HepG2 (cell line): Measurements from ENCODE around the gene CEBPZOS. TPM values are rescaled to one million over a fixed set of nuclear protein-coding genes. Genes with fewer than 3 reads are reported as not detected.

ENCODE experiments used
- FOSL1 ChIP-seq: sonication (generic); formaldehyde crosslinking; IDR thresholded peaks from 2 replicates; pipeline ENCODE4 v1.9.0; 2021; ENCODE audit warnings: missing genetic modification reagents, borderline replicate concordance
- HDAC1 ChIP-seq: sonication (generic); formaldehyde crosslinking; IDR thresholded peaks from 2 replicates; pipeline ENCODE4 v1.5.1; 2020; ENCODE audit warnings: mild to moderate bottlenecking, missing genetic modification reagents
- HDAC2 ChIP-seq: sonication (generic); formaldehyde crosslinking; IDR thresholded peaks from 2 replicates; pipeline ENCODE4 v1.4.0; 2020; ENCODE audit warnings: missing genetic modification reagents
- MIER2 ChIP-seq: IDR thresholded peaks from 2 replicates; pipeline ENCODE4 v1.6.1; 2016; ENCODE audit warnings: missing biosample characterization, missing genetic modification reagents
- REL ChIP-seq: sonication (generic); formaldehyde crosslinking; conservative IDR thresholded peaks from 2 replicates; pipeline ENCODE4 v1.8.0; 2022; ENCODE audit warnings: mild to moderate bottlenecking, missing genetic modification reagents, moderate library complexity
- REPIN1 ChIP-seq: sonication (generic); formaldehyde crosslinking; IDR thresholded peaks from 2 replicates; pipeline ENCODE4 v1.8.0; 2022; ENCODE audit warnings: missing genetic modification reagents, low read depth, mild to moderate bottlenecking, borderline replicate concordance
- RNF2 ChIP-seq: fragments of 450-650 bp; conservative IDR thresholded peaks from 2 replicates; pipeline ENCODE4 v1.6.1; 2016; ENCODE audit warnings: low read depth
- SALL1 ChIP-seq: sonication (generic); formaldehyde crosslinking; IDR thresholded peaks from 2 replicates; pipeline ENCODE4 v1.8.0; 2022; ENCODE audit warnings: mild to moderate bottlenecking, missing genetic modification reagents
- SPEN ChIP-seq: sonication (generic); formaldehyde crosslinking; IDR thresholded peaks from 2 replicates; pipeline ENCODE4 v1.5.1; 2020; ENCODE audit warnings: low read depth, mild to moderate bottlenecking, missing genetic modification reagents
- TCF7L2 ChIP-seq: IDR thresholded peaks from 2 replicates; pipeline ENCODE4 v1.6.1; 2011; ENCODE audit warnings: mild to moderate bottlenecking, low read depth, low read length, moderate library complexity
- YEATS2 ChIP-seq: sonication (generic); formaldehyde crosslinking; IDR thresholded peaks from 2 replicates; pipeline ENCODE4 v1.4.0; 2020; ENCODE audit warnings: missing genetic modification reagents, borderline replicate concordance
- ZFP36L1 ChIP-seq: sonication (generic); formaldehyde crosslinking; IDR thresholded peaks from 2 replicates; pipeline ENCODE4 v1.8.0; 2022; ENCODE audit warnings: mild to moderate bottlenecking, missing genetic modification reagents, moderate library complexity
- ZGPAT ChIP-seq: IDR thresholded peaks from 2 replicates; pipeline ENCODE4 v1.6.1; 2016; ENCODE audit warnings: mild to moderate bottlenecking
- ZNF33A ChIP-seq: sonication (generic); formaldehyde crosslinking; IDR thresholded peaks from 2 replicates; pipeline ENCODE4 v1.5.1; 2020; ENCODE audit warnings: missing genetic modification reagents, mild to moderate bottlenecking, moderate library complexity, borderline replicate concordance
- ZNF563 ChIP-seq: sonication (generic); formaldehyde crosslinking; IDR thresholded peaks from 2 replicates; pipeline ENCODE4 v1.8.0; 2022; ENCODE audit warnings: mild to moderate bottlenecking, moderate library complexity, missing genetic modification reagents
- ZNF878 ChIP-seq: sonication (generic); formaldehyde crosslinking; IDR thresholded peaks from 2 replicates; pipeline ENCODE4 v1.8.1; 2023; ENCODE audit warnings: mild to moderate bottlenecking, missing genetic modification reagents, moderate library complexity
- ZSCAN29 ChIP-seq: sonication (generic); formaldehyde crosslinking; conservative IDR thresholded peaks from 2 replicates; pipeline ENCODE4 v1.4.0; 2020; ENCODE audit warnings: mild to moderate bottlenecking, missing genetic modification reagents
- polyA plus RNA-seq, 8 experiments: library from polyadenylated mRNA; depleted of rRNA in 3 of 8; stranded (reverse) in 7 of 8; unstranded in 1 of 8; fragments of >200 nt; fragmentation: Illumina TruSeq in 4 of 8; extraction: Trizol in 4 of 8; gene quantifications; 2 replicates each; pipeline versions ENCODE4 v1.2.1 to v1.2.3, GENCODE V29; 2011 to 2016; ENCODE audit warnings: low read depth in 4 of 8, missing spikeins in 1 of 8, mixed read lengths in 1 of 8; ENCODE audit not compliant: insufficient read depth in 1 of 8
- total RNA-seq, 5 experiments: library from RNA; depleted of rRNA; stranded (reverse); fragments of >200 nt; fragmentation: Illumina TruSeq; extraction: Trizol; gene quantifications; 2 replicates each; pipeline ENCODE4 v1.2.3, GENCODE V29; 2016; ENCODE audit warnings: low read depth in 1 of 5
- TF ChIP-seq, protein P1 (sequence below): sonication (generic); formaldehyde crosslinking; IDR thresholded peaks from 2 replicates; pipeline ENCODE4 v1.5.0; 2020; ENCODE audit warnings: mild to moderate bottlenecking, missing genetic modification reagents
- TF ChIP-seq, protein P2 (sequence below): IDR thresholded peaks from 2 replicates; pipeline ENCODE4 v1.6.1; 2016; ENCODE audit warnings: low read depth, missing genetic modification reagents, missing compliant biosample characterization

The CEBPZOS gene
- total and polyA plus RNA-seq, 2 of the 13 experiments (the other 11 are each of a cell fraction or from before 2014, with no cell fraction given) = 18.6 to 44.7 TPM

- TF ChIP-seq HDAC2 (CRISPR knock-in tag) (peak; percentile 23; the same call in 1 of the 2 replicates), MIER2 (CRISPR knock-in tag) (0 out of 2 replicates have a peak, but pooled peaks have one; percentile 8), ZGPAT (CRISPR knock-in tag) (peak; percentile 33; the same call in 1 of the 2 replicates), ZNF563 (CRISPR knock-in tag) (peak; percentile 91), REL (CRISPR knock-in tag) (0 out of 2 replicates have a peak, but pooled peaks have one; percentile 58), SALL1 (CRISPR knock-in tag) (peak; percentile 55), ZFP36L1 (CRISPR knock-in tag) (no peak), HDAC1 (CRISPR knock-in tag) (peak; percentile 66), ZNF878 (CRISPR knock-in tag) (0 out of 2 replicates have a peak, but pooled peaks have one; percentile 30), FOSL1 (CRISPR knock-in tag) (no peak), TCF7L2 (no peak), ZNF33A (CRISPR knock-in tag) (no peak), REPIN1 (CRISPR knock-in tag) (0 out of 2 replicates have a peak, but pooled peaks have one; percentile 23), YEATS2 (CRISPR knock-in tag) (peak; percentile 91), ZSCAN29 (CRISPR knock-in tag) (peak; percentile 53; the same call in 1 of the 2 replicates), RNF2 (no peak), SPEN (CRISPR knock-in tag) (peak; percentile 71; the same call in 1 of the 2 replicates)
- TF ChIP-seq, protein P1, sequence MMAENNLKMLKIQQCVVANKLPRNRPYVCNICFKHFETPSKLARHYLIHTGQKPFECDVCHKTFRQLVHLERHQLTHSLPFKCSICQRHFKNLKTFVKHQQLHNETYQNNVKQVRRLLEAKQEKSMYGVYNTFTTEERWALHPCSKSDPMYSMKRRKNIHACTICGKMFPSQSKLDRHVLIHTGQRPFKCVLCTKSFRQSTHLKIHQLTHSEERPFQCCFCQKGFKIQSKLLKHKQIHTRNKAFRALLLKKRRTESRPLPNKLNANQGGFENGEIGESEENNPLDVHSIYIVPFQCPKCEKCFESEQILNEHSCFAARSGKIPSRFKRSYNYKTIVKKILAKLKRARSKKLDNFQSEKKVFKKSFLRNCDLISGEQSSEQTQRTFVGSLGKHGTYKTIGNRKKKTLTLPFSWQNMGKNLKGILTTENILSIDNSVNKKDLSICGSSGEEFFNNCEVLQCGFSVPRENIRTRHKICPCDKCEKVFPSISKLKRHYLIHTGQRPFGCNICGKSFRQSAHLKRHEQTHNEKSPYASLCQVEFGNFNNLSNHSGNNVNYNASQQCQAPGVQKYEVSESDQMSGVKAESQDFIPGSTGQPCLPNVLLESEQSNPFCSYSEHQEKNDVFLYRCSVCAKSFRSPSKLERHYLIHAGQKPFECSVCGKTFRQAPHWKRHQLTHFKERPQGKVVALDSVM (CRISPR knock-in tag) = 0 out of 2 replicates have a peak, but pooled peaks have one; percentile 28
- TF ChIP-seq, protein P2, sequence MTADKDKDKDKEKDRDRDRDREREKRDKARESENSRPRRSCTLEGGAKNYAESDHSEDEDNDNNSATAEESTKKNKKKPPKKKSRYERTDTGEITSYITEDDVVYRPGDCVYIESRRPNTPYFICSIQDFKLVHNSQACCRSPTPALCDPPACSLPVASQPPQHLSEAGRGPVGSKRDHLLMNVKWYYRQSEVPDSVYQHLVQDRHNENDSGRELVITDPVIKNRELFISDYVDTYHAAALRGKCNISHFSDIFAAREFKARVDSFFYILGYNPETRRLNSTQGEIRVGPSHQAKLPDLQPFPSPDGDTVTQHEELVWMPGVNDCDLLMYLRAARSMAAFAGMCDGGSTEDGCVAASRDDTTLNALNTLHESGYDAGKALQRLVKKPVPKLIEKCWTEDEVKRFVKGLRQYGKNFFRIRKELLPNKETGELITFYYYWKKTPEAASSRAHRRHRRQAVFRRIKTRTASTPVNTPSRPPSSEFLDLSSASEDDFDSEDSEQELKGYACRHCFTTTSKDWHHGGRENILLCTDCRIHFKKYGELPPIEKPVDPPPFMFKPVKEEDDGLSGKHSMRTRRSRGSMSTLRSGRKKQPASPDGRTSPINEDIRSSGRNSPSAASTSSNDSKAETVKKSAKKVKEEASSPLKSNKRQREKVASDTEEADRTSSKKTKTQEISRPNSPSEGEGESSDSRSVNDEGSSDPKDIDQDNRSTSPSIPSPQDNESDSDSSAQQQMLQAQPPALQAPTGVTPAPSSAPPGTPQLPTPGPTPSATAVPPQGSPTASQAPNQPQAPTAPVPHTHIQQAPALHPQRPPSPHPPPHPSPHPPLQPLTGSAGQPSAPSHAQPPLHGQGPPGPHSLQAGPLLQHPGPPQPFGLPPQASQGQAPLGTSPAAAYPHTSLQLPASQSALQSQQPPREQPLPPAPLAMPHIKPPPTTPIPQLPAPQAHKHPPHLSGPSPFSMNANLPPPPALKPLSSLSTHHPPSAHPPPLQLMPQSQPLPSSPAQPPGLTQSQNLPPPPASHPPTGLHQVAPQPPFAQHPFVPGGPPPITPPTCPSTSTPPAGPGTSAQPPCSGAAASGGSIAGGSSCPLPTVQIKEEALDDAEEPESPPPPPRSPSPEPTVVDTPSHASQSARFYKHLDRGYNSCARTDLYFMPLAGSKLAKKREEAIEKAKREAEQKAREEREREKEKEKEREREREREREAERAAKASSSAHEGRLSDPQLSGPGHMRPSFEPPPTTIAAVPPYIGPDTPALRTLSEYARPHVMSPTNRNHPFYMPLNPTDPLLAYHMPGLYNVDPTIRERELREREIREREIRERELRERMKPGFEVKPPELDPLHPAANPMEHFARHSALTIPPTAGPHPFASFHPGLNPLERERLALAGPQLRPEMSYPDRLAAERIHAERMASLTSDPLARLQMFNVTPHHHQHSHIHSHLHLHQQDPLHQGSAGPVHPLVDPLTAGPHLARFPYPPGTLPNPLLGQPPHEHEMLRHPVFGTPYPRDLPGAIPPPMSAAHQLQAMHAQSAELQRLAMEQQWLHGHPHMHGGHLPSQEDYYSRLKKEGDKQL = 0 out of 2 replicates have a peak, but pooled peaks have one; percentile 6
These were observed 39.2 kb upstream of the CEBPZOS start, which contains the start of gene EIF2AK2 (continued) for GRCh38 chr2:37156857-37157714.
